GM12878 (cell line): Measurements from ENCODE around the gene PDSS2. TPM values are rescaled to one million over a fixed set of nuclear protein-coding genes. Genes with fewer than 3 reads are reported as not detected.

Experiments used
- ATAC-seq: fragments of 200-7000 bp; cut with Tn5 transposase; 3 replicates; pipeline ENCODE4 v1.9.1; 2020; ENCODE audit warnings: mild to moderate bottlenecking, moderate library complexity
- BruUV-seq: library from RNA; stranded (reverse); fragments of 400-500 nt; replicated peaks from 2 replicates; lab custom pipeline; 2021; lab: Mats Ljungman, UMichigan
- CTCF ChIA-PET: fragments of 300-600 bp; sonication (Branson Sonifier 250); formaldehyde crosslinking; extraction: SDS; loops from one replicate; lab custom pipeline; 2021; ENCODE audit warnings: inconsistent platforms; lab: Yijun Ruan, JAX
- POLR2A ChIA-PET: fragments of 350-600 bp; formaldehyde crosslinking; extraction: SDS; loops from one replicate; lab custom pipeline; 2021; ENCODE audit warnings: inconsistent platforms; lab: Charles Lee
- RAD21 ChIA-PET: fragments of 300-600 bp; sonication (Branson Sonifier 250); formaldehyde crosslinking; loops from one replicate; lab custom pipeline; 2023; ENCODE audit warnings: antibody characterized with exemption; ENCODE audit not compliant: unreplicated experiment; lab: Charles Lee
- SMC1A ChIA-PET: fragments of 300-600 bp; sonication (Branson Sonifier 250); formaldehyde crosslinking; loops from one replicate; lab custom pipeline; 2023; ENCODE audit not compliant: unreplicated experiment, uncharacterized antibody; lab: Charles Lee
- DNase-seq: peaks from one replicate; pipeline ENCODE4 v3.0.0-alpha.2; 2011; ENCODE audit warnings: low read depth, low spot score
- FAIRE-seq: peaks from 3 replicates; lab custom pipeline; 2011; peaks lifted over from hg19 to GRCh38; lab: Jason Lieb, UNC
- H2AFZ ChIP-seq: 2 replicates; pipeline ENCODE4 v1.6.0; 2011; ENCODE audit warnings: low read depth, low read length, control low read depth; ENCODE audit not compliant: control insufficient read depth
- H3K27ac ChIP-seq: 2 replicates; pipeline ENCODE4 v1.5.1; 2011; ENCODE audit warnings: control low read depth; ENCODE audit not compliant: control insufficient read depth, insufficient read depth
- H3K27me3 ChIP-seq, 2 experiments: replicated peaks in 1 of 2; 2 replicates each; pipeline versions ENCODE4 v1.6.0 to v1.6.1; 2011; ENCODE audit warnings: low read length in 1 of 2; ENCODE audit not compliant: control insufficient read depth in 2 of 2, insufficient read depth in 2 of 2
- H3K36me3 ChIP-seq, 2 experiments: 2 replicates each; pipeline ENCODE4 v1.5.1; 2011; ENCODE audit warnings: low read length in 1 of 2; ENCODE audit not compliant: control insufficient read depth in 2 of 2, insufficient read depth in 2 of 2
- H3K4me1 ChIP-seq: 2 replicates; pipeline ENCODE4 v1.6.1; 2011; ENCODE audit warnings: mild to moderate bottlenecking, low read length, moderate library complexity, mixed read lengths; ENCODE audit not compliant: control insufficient read depth, insufficient read depth
- H3K4me2 ChIP-seq: 2 replicates; pipeline ENCODE4 v1.6.0; 2011; ENCODE audit warnings: control low read depth; ENCODE audit not compliant: control insufficient read depth, insufficient read depth
- H3K4me3 ChIP-seq: fragments of 200-600 bp; sonication (generic); 2 replicates; pipeline ENCODE4 v1.5.1; 2016
- H3K79me2 ChIP-seq: 2 replicates; pipeline ENCODE4 v1.6.0; 2011; ENCODE audit warnings: low read length; ENCODE audit not compliant: control insufficient read depth, insufficient read depth
- H3K9ac ChIP-seq: 2 replicates; pipeline ENCODE4 v1.8.0; 2011; ENCODE audit warnings: low read length, control low read depth, mixed read lengths; ENCODE audit not compliant: control insufficient read depth, insufficient read depth
- H3K9me3 ChIP-seq: replicated peaks from 3 replicates; pipeline ENCODE4 v1.5.1; 2011; ENCODE audit warnings: mild to moderate bottlenecking, low read length; ENCODE audit not compliant: control insufficient read depth, insufficient read depth
- H4K20me1 ChIP-seq: 2 replicates; pipeline ENCODE4 v1.6.0; 2011; ENCODE audit not compliant: control insufficient read depth, insufficient read depth
- HDGF ChIP-seq: fragments of 450-650 bp; IDR thresholded peaks from 2 replicates; pipeline ENCODE4 v1.6.1; 2016; ENCODE audit warnings: antibody characterized with exemption
- IKZF1 ChIP-seq: fragments of 450-650 bp; conservative IDR thresholded peaks from 2 replicates; pipeline ENCODE4 v1.6.1; 2017; ENCODE audit warnings: antibody characterized with exemption, mild to moderate bottlenecking
- IKZF2 ChIP-seq, 2 experiments: fragments of 450-650 bp; IDR thresholded peaks; 2 replicates each; pipeline ENCODE4 v1.6.1; 2017; ENCODE audit warnings: mild to moderate bottlenecking in 2 of 2, moderate library complexity in 2 of 2
- MYB ChIP-seq: fragments of 150-350 bp; IDR thresholded peaks from 2 replicates; pipeline ENCODE4 v1.6.1; 2014; ENCODE audit warnings: mild to moderate bottlenecking, low read depth, low read length, borderline replicate concordance
- PAX5 ChIP-seq: IDR thresholded peaks from 2 replicates; pipeline ENCODE4 v1.6.1; 2011; ENCODE audit warnings: low read depth, low read length, borderline replicate concordance
- TCF7 ChIP-seq: IDR thresholded peaks from 2 replicates; pipeline ENCODE4 v1.6.1; 2014; ENCODE audit warnings: antibody characterized with exemption, borderline replicate concordance
- ZNF217 ChIP-seq: fragments of 450-650 bp; IDR thresholded peaks from 2 replicates; pipeline ENCODE4 v1.6.1; 2017; ENCODE audit warnings: antibody characterized with exemption, mild to moderate bottlenecking
- ZSCAN29 ChIP-seq: fragments of 450-650 bp; IDR thresholded peaks from 2 replicates; pipeline ENCODE4 v1.6.1; 2017; ENCODE audit warnings: mild to moderate bottlenecking, moderate library complexity
- in situ Hi-C: fragments of 300-500 bp; cut with MboI; formaldehyde crosslinking; loops from 9 replicates; pipeline ENCODE4 v1.14.3; 2018; ENCODE audit warnings: mixed read lengths
- intact Hi-C: fragments of 100-400 bp; cut with micrococcal nuclease; formaldehyde crosslinking; loops from one replicate; pipeline ENCODE4 v1.14.2; 2022; ENCODE audit not compliant: unreplicated experiment
- polyA plus RNA-seq, 11 experiments: library from polyadenylated mRNA; depleted of rRNA in 4 of 11; unstranded in 6 of 11; stranded (reverse) in 5 of 11; fragments of >200 nt; fragmentation: Nextera tagmentation in 4 of 11; fragmentation: Illumina TruSeq in 1 of 11; extraction: Ambion mirVana in 4 of 11; extraction: Trizol in 1 of 11; gene quantifications; 1 replicate in 1 of 11; 2 replicates in 10 of 11; pipeline versions ENCODE4 v1.2.1 to v1.2.3, GENCODE V29; 2011 to 2016; ENCODE audit warnings: inconsistent platforms in 2 of 11, missing spikeins in 2 of 11, low read depth in 1 of 11
- total RNA-seq, 4 experiments: library from RNA; depleted of rRNA in 3 of 4; stranded (reverse); fragments of >200 nt in 3 of 4; fragmentation: Illumina TruSeq in 1 of 4; extraction: Trizol in 1 of 4; gene quantifications; 2 replicates each; pipeline versions ENCODE4 v1.2.1 to v1.2.3, GENCODE V29; 2013 to 2021
- TF ChIP-seq, protein P1 (sequence below): fragments of 450-650 bp; IDR thresholded peaks from 2 replicates; pipeline ENCODE4 v1.6.1; 2018; ENCODE audit warnings: borderline replicate concordance, mild to moderate bottlenecking; ENCODE audit not compliant: partially characterized antibody
- TF ChIP-seq, protein P2 (sequence below): fragments of 450-650 bp; formaldehyde crosslinking; IDR thresholded peaks from 2 replicates; pipeline ENCODE4 v1.5.0; 2022; ENCODE audit warnings: mild to moderate bottlenecking, missing genetic modification characterization
- TF ChIP-seq, protein P3 (sequence below): fragments of 450-650 bp; formaldehyde crosslinking; IDR thresholded peaks from 2 replicates; pipeline ENCODE4 v1.4.0; 2020; ENCODE audit warnings: mild to moderate bottlenecking, moderate library complexity
- TF ChIP-seq, protein P4 (sequence below): fragments of 450-650 bp; IDR thresholded peaks from 2 replicates; pipeline ENCODE4 v1.6.1; 2017; ENCODE audit warnings: antibody characterized with exemption, mild to moderate bottlenecking, moderate library complexity

Gene PDSS2
- total and polyA plus RNA-seq, 10 of the 15 experiments (the other 5 are each of a cell fraction or from before 2014, with no cell fraction given) = 7.7 to 15.5 (median 9.6) TPM

DNA sequence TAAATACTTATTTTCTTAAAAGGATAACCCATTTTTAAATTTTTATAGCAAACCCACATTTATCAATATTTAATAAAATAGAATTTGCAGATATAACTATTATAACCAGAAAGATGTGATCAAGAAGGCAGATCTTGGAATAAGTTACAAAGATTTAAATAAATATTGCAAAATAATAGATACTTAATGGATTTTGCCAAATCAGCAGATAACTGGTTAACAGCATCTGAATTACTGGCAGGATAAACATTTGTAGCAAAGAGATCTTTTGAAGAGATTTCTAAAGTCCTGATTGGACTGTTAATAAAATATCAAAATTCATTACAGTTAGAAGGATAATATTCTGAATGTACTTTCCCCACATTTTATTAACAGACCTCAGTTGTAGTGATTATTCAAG is 144.2 kb downstream of the PDSS2 start:
- Histone ChIP-seq H3K4me3 (no peak overlapping the region), H3K4me1 (no peaks in the 10 kb centered on the region), H3K27ac (no peak overlapping the region), H2AFZ (no peak overlapping the region), H3K27me3 (no peaks in the 10 kb centered on the region), H3K4me2 (no peak overlapping the region), H3K79me2 (no peaks in the 10 kb centered on the region), H3K36me3 (no peaks in the 10 kb centered on the region), H3K9ac (no peak overlapping the region), H4K20me1 (no peaks in the 10 kb centered on the region), H3K9me3 (no peaks in the 10 kb centered on the region)
- ChIA-PET CTCF (interaction anchor here (1.0 to 5.5 kb wide), 3 partner anchors 15 to 287 kb away, joined by 4 to 68 read pairs (median 4); partner anchors contain the start of gene MTRES1), SMC1A (interaction anchor here (0.9 to 2.1 kb wide), 2 partner anchors 100 to 359 kb away, joined by 3 to 11 read pairs; no protein-coding TSS in a partner anchor), RAD21 (no interaction called here), POLR2A (no interaction called here)
- ATAC-seq (no peak), DNase-seq (no peak), FAIRE-seq (no peak)
- BruUV-seq = no TSS peak
- intact Hi-C loops (loop anchor here (5.0 kb wide), 2 partner anchors 142 to 342 kb away; partner anchors contain the start of gene PDSS2), in situ Hi-C loops (no loop called here)
- TF ChIP-seq IKZF1 (no peak), MYB (no peak), HDGF (no peak), TCF7 (no peak), PAX5 (no peak), IKZF2 (IDR thresholded peaks at IDR 0.05) (no peak), ZNF217 (no peak), ZSCAN29 (no peak)
- TF ChIP-seq, protein P1, sequence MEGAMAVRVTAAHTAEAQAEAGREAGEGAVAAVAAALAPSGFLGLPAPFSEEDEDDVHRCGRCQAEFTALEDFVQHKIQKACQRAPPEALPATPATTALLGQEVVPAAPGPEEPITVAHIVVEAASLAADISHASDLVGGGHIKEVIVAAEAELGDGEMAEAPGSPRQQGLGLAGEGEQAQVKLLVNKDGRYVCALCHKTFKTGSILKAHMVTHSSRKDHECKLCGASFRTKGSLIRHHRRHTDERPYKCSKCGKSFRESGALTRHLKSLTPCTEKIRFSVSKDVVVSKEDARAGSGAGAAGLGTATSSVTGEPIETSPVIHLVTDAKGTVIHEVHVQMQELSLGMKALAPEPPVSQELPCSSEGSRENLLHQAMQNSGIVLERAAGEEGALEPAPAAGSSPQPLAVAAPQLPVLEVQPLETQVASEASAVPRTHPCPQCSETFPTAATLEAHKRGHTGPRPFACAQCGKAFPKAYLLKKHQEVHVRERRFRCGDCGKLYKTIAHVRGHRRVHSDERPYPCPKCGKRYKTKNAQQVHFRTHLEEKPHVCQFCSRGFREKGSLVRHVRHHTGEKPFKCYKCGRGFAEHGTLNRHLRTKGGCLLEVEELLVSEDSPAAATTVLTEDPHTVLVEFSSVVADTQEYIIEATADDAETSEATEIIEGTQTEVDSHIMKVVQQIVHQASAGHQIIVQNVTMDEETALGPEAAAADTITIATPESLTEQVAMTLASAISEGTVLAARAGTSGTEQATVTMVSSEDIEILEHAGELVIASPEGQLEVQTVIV = no peak
- TF ChIP-seq, protein P2, sequence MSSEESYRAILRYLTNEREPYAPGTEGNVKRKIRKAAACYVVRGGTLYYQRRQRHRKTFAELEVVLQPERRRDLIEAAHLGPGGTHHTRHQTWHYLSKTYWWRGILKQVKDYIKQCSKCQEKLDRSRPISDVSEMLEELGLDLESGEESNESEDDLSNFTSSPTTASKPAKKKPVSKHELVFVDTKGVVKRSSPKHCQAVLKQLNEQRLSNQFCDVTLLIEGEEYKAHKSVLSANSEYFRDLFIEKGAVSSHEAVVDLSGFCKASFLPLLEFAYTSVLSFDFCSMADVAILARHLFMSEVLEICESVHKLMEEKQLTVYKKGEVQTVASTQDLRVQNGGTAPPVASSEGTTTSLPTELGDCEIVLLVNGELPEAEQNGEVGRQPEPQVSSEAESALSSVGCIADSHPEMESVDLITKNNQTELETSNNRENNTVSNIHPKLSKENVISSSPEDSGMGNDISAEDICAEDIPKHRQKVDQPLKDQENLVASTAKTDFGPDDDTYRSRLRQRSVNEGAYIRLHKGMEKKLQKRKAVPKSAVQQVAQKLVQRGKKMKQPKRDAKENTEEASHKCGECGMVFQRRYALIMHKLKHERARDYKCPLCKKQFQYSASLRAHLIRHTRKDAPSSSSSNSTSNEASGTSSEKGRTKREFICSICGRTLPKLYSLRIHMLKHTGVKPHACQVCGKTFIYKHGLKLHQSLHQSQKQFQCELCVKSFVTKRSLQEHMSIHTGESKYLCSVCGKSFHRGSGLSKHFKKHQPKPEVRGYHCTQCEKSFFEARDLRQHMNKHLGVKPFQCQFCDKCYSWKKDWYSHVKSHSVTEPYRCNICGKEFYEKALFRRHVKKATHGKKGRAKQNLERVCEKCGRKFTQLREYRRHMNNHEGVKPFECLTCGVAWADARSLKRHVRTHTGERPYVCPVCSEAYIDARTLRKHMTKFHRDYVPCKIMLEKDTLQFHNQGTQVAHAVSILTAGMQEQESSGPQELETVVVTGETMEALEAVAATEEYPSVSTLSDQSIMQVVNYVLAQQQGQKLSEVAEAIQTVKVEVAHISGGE (CRISPR knock-in tag) = no peak
- TF ChIP-seq, protein P3, sequence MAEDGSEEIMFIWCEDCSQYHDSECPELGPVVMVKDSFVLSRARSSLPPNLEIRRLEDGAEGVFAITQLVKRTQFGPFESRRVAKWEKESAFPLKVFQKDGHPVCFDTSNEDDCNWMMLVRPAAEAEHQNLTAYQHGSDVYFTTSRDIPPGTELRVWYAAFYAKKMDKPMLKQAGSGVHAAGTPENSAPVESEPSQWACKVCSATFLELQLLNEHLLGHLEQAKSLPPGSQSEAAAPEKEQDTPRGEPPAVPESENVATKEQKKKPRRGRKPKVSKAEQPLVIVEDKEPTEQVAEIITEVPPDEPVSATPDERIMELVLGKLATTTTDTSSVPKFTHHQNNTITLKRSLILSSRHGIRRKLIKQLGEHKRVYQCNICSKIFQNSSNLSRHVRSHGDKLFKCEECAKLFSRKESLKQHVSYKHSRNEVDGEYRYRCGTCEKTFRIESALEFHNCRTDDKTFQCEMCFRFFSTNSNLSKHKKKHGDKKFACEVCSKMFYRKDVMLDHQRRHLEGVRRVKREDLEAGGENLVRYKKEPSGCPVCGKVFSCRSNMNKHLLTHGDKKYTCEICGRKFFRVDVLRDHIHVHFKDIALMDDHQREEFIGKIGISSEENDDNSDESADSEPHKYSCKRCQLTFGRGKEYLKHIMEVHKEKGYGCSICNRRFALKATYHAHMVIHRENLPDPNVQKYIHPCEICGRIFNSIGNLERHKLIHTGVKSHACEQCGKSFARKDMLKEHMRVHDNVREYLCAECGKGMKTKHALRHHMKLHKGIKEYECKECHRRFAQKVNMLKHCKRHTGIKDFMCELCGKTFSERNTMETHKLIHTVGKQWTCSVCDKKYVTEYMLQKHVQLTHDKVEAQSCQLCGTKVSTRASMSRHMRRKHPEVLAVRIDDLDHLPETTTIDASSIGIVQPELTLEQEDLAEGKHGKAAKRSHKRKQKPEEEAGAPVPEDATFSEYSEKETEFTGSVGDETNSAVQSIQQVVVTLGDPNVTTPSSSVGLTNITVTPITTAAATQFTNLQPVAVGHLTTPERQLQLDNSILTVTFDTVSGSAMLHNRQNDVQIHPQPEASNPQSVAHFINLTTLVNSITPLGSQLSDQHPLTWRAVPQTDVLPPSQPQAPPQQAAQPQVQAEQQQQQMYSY (CRISPR knock-in tag) = no peak
- TF ChIP-seq, protein P4, sequence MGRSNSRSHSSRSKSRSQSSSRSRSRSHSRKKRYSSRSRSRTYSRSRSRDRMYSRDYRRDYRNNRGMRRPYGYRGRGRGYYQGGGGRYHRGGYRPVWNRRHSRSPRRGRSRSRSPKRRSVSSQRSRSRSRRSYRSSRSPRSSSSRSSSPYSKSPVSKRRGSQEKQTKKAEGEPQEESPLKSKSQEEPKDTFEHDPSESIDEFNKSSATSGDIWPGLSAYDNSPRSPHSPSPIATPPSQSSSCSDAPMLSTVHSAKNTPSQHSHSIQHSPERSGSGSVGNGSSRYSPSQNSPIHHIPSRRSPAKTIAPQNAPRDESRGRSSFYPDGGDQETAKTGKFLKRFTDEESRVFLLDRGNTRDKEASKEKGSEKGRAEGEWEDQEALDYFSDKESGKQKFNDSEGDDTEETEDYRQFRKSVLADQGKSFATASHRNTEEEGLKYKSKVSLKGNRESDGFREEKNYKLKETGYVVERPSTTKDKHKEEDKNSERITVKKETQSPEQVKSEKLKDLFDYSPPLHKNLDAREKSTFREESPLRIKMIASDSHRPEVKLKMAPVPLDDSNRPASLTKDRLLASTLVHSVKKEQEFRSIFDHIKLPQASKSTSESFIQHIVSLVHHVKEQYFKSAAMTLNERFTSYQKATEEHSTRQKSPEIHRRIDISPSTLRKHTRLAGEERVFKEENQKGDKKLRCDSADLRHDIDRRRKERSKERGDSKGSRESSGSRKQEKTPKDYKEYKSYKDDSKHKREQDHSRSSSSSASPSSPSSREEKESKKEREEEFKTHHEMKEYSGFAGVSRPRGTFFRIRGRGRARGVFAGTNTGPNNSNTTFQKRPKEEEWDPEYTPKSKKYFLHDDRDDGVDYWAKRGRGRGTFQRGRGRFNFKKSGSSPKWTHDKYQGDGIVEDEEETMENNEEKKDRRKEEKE = no peak
